ENCODE data around the gene COPG2.

Gene COPG2

DNA sequence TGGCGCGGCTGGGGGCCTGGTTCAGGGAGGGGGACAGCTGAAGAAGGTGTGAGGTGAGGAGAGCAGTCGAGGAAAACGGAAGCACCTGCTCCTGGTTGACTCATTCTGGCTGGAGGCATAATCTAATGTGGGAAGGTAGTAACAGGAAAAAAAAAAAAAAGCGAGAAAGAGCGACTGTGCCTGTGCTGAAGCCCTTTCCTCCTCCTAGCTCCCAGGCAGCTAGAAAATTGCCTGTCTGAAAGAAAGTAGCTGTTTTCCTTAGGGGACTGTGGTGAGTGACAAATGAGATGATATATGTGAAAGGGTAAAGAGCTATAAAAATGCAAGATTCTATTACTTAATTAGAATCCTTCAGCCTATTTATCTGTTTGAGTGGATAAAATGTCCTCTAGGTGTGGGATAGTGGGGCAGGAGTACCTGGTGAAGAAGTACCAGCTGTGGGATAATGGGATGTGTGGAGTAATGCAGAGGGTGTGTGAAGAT, 181.6 kb downstream of the COPG2 start:
- TF ChIP-seq, protein P1, sequence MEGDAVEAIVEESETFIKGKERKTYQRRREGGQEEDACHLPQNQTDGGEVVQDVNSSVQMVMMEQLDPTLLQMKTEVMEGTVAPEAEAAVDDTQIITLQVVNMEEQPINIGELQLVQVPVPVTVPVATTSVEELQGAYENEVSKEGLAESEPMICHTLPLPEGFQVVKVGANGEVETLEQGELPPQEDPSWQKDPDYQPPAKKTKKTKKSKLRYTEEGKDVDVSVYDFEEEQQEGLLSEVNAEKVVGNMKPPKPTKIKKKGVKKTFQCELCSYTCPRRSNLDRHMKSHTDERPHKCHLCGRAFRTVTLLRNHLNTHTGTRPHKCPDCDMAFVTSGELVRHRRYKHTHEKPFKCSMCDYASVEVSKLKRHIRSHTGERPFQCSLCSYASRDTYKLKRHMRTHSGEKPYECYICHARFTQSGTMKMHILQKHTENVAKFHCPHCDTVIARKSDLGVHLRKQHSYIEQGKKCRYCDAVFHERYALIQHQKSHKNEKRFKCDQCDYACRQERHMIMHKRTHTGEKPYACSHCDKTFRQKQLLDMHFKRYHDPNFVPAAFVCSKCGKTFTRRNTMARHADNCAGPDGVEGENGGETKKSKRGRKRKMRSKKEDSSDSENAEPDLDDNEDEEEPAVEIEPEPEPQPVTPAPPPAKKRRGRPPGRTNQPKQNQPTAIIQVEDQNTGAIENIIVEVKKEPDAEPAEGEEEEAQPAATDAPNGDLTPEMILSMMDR (IDR thresholded peaks at IDR 0.05; ENCODE audit: low read depth, low read length, missing control alignments): no peak
- no peak for DNase-seq (ENCODE audit: extremely low read depth, low read depth)
- no peak overlapping the region for H3K4me3 ChIP-seq (replicated peaks; ENCODE audit: low read depth, low read length)

DNA sequence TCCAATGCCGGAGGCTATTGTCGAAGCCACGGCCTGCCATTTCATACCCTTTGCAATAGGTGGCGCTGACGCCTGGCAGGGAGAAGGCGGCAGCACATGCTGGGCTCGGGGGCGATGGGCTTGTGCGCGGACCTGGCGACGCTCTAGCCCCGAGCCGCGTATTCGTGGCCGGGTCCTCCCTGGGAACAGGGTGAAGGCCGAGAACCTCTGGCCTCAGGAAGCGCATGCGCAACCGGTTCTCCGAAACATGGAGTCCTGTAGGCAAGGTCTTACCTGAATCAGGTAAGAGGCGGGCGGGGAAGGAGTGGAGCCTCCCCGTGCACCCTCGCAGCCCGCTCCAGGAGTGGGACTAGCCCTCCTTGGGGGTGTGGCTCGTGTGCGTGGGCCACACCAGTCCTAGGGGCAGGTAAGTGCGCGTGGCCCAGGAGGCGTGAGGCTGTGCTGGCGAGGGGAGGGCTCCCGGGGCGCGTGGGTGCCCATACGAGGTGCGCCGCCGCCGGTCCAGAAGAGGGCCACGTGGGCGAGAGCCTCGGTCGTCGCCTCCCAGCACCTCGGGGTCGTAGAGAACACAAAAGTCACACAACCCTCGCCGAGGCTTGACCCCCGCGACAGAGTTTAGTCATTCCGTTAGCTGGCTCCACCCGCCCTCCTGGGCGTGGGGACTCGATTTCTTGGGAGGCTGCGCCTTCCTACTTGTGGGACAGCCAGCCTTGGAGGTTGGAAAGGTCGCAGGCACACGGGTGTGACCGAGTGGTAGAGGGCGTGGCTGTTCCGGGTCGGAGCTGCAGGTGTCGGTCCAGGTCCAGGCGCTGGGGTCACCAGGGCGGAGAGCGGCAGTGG, 182.2 kb downstream of the COPG2 start:
- no peak for DNase-seq (ENCODE audit: extremely low read depth, low read depth)
- TF ChIP-seq, protein P1 (IDR thresholded peaks at IDR 0.05; ENCODE audit: low read depth, low read length, missing control alignments): peak; percentile 35
- H3K4me3 ChIP-seq (replicated peaks; ENCODE audit: low read depth, low read length): no peak overlapping the region

DNA sequence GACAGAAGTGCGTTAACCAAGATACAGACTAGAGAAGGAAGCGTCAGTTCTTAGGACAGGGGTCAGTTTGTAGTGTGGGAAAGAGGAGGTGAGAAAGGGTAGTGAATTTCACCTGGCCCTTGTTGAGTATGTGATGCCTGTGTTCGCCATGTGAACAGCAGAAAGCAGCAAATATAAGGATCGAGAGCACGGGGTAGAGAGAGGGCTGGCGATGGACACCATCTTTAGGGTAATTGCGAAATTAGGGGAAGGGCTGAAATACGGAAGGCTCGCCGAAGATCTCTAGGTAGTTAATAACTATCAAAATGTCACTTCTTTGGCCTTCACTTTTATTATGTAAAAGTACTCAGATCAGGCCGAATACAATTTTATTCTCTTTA, 182.8 kb downstream of the COPG2 start:
- no peak overlapping the region for H3K4me3 ChIP-seq (replicated peaks; ENCODE audit: low read depth, low read length)
- TF ChIP-seq, protein P1 (IDR thresholded peaks at IDR 0.05; ENCODE audit: low read depth, low read length, missing control alignments): no peak
- no peak for DNase-seq (ENCODE audit: extremely low read depth, low read depth)

DNA sequence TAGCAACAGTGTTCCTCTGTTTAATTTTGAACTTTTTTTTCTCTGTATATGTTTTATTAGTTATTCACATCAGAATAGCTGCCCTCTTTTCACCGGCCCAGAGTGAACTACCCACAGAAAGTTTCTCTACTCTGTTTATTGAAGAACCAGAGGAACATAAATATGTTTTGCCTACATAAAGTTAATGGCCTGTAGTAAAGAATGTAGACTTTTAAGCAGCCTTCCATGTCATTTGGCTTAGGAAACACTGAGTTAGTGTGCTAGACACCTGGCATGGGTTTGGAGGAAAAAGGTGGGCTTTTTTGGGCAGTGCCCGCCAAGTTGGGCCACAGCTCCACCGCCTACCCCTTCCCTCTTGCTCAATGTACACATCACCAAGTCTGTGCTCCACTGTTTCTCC, 185.5 kb downstream of the COPG2 start:
- DNase-seq (ENCODE audit: extremely low read depth, low read depth): no peak
- TF ChIP-seq, protein P1 (IDR thresholded peaks at IDR 0.05; ENCODE audit: low read depth, low read length, missing control alignments): no peak
- H3K4me3 ChIP-seq (replicated peaks; ENCODE audit: low read depth, low read length): no peak overlapping the region

DNA sequence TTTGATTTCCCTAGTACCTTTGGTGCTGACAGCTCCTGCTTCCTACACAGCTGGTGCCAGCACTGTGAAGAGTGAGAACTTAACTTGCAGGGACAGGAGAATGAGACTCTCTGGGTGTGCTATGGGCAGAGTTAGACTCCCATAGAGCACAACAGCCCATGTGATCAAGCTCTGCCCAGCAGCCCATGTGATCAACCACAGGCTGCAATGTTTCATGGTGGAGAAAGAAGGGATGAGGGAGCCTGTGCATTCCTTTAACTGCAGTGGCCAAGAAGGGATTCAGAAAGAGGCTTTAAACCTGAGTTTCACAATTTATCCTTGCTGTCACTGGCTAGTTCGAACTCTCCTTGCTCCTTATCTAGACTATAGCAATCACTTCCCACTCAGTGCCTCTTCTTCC, 186.7 kb downstream of the COPG2 start:
- no peak for DNase-seq (ENCODE audit: extremely low read depth, low read depth)
- TF ChIP-seq, protein P1 (IDR thresholded peaks at IDR 0.05; ENCODE audit: low read depth, low read length, missing control alignments): no peak
- H3K4me3 ChIP-seq (replicated peaks; ENCODE audit: low read depth, low read length): no peak overlapping the region

DNA sequence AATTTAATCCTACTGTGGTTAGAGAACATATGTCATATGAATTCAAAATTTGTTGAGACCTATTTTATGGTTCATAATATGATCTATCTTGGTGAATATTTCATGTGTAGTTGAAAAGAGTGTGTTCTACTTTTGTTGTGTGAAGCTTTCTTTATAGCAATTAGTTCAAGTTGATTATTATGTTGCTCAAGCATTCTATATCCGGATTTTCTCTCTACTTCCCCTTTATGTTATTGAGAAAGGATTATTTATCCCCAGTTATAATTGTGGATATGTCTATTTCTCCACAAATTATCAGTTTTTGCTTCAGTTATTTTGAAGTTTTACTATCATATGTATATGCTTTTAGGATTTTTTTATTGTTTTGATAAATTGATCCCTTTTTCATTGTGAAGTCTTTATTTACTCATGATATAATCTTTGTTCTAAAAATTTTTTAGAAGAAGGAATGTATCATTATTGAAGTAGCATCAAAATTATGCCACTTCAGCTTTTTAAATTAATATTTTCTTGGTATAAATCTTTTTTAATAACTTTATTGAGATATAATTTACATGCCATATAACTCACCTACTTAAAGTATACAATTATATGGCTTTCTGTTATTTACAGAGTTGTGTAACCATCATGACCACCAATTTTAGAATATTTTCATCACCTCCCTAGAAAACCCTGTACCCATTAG, 188.7 kb downstream of the COPG2 start:
- TF ChIP-seq, protein P1 (IDR thresholded peaks at IDR 0.05; ENCODE audit: low read depth, low read length, missing control alignments): no peak
- DNase-seq (ENCODE audit: extremely low read depth, low read depth): no peak
- no peak overlapping the region for H3K4me3 ChIP-seq (replicated peaks; ENCODE audit: low read depth, low read length)
